ENCODE results near the gene SNRPB.

Gene SNRPB

GRCh38 chr20:2451422-2451821, 19.2 kb downstream of the SNRPB start:
- DNase-seq (ENCODE audit: low spot score) = no peak
- H3K4me3 ChIP-seq = no peak overlapping the region
- no peak overlapping the region for H3K27ac ChIP-seq
- no peak for TF ChIP-seq CTCF (IDR thresholded peaks at IDR 0.05)

- no peak overlapping the region for H3K27ac ChIP-seq
- TF ChIP-seq CTCF (IDR thresholded peaks at IDR 0.05) = no peak
- DNase-seq (ENCODE audit: low spot score) = no peak
- no peak overlapping the region for H3K4me3 ChIP-seq
Measured at GRCh38 chr20:2449386-2449785, 21.2 kb downstream of the SNRPB start.

GRCh38 chr20:2446845-2447244, 23.7 kb downstream of the SNRPB start:
- no peak for DNase-seq (ENCODE audit: low spot score)
- Histone ChIP-seq H3K4me3 (no peak overlapping the region), H3K27ac (no peak overlapping the region)
- TF ChIP-seq CTCF (IDR thresholded peaks at IDR 0.05) = no peak

- no peak overlapping the region for H3K4me3 ChIP-seq
- DNase-seq (ENCODE audit: low spot score) = no peak
- no peak for TF ChIP-seq CTCF (IDR thresholded peaks at IDR 0.05)
- H3K27ac ChIP-seq = no peak overlapping the region
Measured at GRCh38 chr20:2431185-2431584, 39.4 kb downstream of the SNRPB start.

GRCh38 chr20:2430538-2430937, 40.1 kb downstream of the SNRPB start:
- no peak for DNase-seq (ENCODE audit: low spot score)
- no peak for TF ChIP-seq CTCF (IDR thresholded peaks at IDR 0.05)
- no peak overlapping the region for H3K4me3 ChIP-seq
- H3K27ac ChIP-seq = no peak overlapping the region

- TF ChIP-seq CTCF (IDR thresholded peaks at IDR 0.05) = no peak
- Histone ChIP-seq H3K27ac (no peak overlapping the region), H3K4me3 (no peak overlapping the region)
- DNase-seq (ENCODE audit: low spot score) = no peak
Measured at GRCh38 chr20:2429051-2429450, 41.5 kb downstream of the SNRPB start.

- no peak for DNase-seq (ENCODE audit: low spot score)
- Histone ChIP-seq H3K4me3 (no peak overlapping the region), H3K27ac (no peak overlapping the region)
- TF ChIP-seq CTCF (IDR thresholded peaks at IDR 0.05) = no peak
Measured at GRCh38 chr20:2421247-2421646, 49.3 kb downstream of the SNRPB start.

Measured in coronary artery (tissue), 2 donors.